WTC11 (cell line): ENCODE data around the gene BBS4. TPM values are rescaled to one million over a fixed set of nuclear protein-coding genes. Genes with fewer than 3 reads are reported as not detected.

Source experiments
- ATAC-seq: fragments of 200-7000 bp; cut with Tn5 transposase; 2 replicates; pipeline ENCODE4 v1.10.0; 2021; ENCODE audit warnings: mild to moderate bottlenecking, moderate library complexity
- CTCF ChIA-PET: fragments of 300-600 bp; sonication (Branson Sonifier 250); formaldehyde crosslinking; loops from one replicate; lab custom pipeline; 2021; ENCODE audit warnings: antibody characterized with exemption; lab: Charles Lee
- POLR2A ChIA-PET: fragments of 350-600 bp; sonication (Branson Sonifier 250); formaldehyde crosslinking; loops from one replicate; lab custom pipeline; 2021; ENCODE audit warnings: antibody characterized with exemption; lab: Charles Lee
- DNase-seq: peaks from one replicate; pipeline ENCODE4 v3.0.0; 2021; ENCODE audit warnings: low spot score
- H3K27ac Mint-ChIP-seq: 2 replicates; pipeline ENCODE4 v1.8.0; 2021; ENCODE audit warnings: mixed read lengths
- H3K27me3 Mint-ChIP-seq: 2 replicates; pipeline ENCODE4 v1.8.0; 2021; ENCODE audit warnings: low read depth, mild to moderate bottlenecking, moderate library complexity, mixed read lengths
- H3K36me3 Mint-ChIP-seq: 2 replicates; pipeline ENCODE4 v1.8.0; 2021; ENCODE audit warnings: mixed read lengths
- H3K4me1 Mint-ChIP-seq: 2 replicates; pipeline ENCODE4 v1.8.0; 2022; ENCODE audit warnings: mixed read lengths
- H3K4me3 Mint-ChIP-seq: 2 replicates; pipeline ENCODE4 v1.8.0; 2021; ENCODE audit warnings: mild to moderate bottlenecking, moderate library complexity, mixed read lengths
- H3K9me3 Mint-ChIP-seq: 2 replicates; pipeline ENCODE4 v1.8.0; 2021; ENCODE audit warnings: mixed read lengths
- ATF6 ChIP-seq: sonication (generic); formaldehyde crosslinking; IDR thresholded peaks from 2 replicates; pipeline ENCODE4 v1.8.1; 2023; ENCODE audit warnings: mild to moderate bottlenecking, missing genetic modification reagents
- CREM ChIP-seq: sonication (generic); formaldehyde crosslinking; IDR thresholded peaks from 2 replicates; pipeline ENCODE4 v1.8.1; 2022; ENCODE audit warnings: mild to moderate bottlenecking, missing genetic modification reagents, moderate library complexity
- EMX1 ChIP-seq: fragments of 250-450 bp; sonication (Bioruptor Pico); IDR thresholded peaks from 2 replicates; pipeline ENCODE4 v1.8.0; 2021; ENCODE audit warnings: mild to moderate bottlenecking
- FOXP1 ChIP-seq: sonication (generic); formaldehyde crosslinking; IDR thresholded peaks from 2 replicates; pipeline ENCODE4 v1.8.0; 2022; ENCODE audit warnings: missing genetic modification reagents, mild to moderate bottlenecking, moderate library complexity, borderline replicate concordance
- GABPB1 ChIP-seq: sonication (generic); formaldehyde crosslinking; IDR thresholded peaks from 2 replicates; pipeline ENCODE4 v1.8.1; 2023; ENCODE audit warnings: mild to moderate bottlenecking, missing genetic modification reagents
- IRF1 ChIP-seq: sonication (generic); formaldehyde crosslinking; IDR thresholded peaks from 2 replicates; pipeline ENCODE4 v1.8.0; 2023; ENCODE audit warnings: missing genetic modification reagents
- JUN ChIP-seq: sonication (generic); formaldehyde crosslinking; IDR thresholded peaks from 2 replicates; pipeline ENCODE4 v1.8.0; 2023; ENCODE audit warnings: mild to moderate bottlenecking, missing genetic modification reagents
- KAT7 ChIP-seq: sonication (generic); formaldehyde crosslinking; IDR thresholded peaks from 2 replicates; pipeline ENCODE4 v1.8.1; 2023; ENCODE audit warnings: missing genetic modification reagents, mild to moderate bottlenecking, borderline replicate concordance
- MXD4 ChIP-seq: fragments of 250-450 bp; sonication (Bioruptor Pico); IDR thresholded peaks from 2 replicates; pipeline ENCODE4 v1.8.0; 2021; ENCODE audit warnings: mild to moderate bottlenecking, moderate library complexity, borderline replicate concordance
- NFATC4 ChIP-seq: fragments of 250-450 bp; sonication (Bioruptor Pico); IDR thresholded peaks from 2 replicates; pipeline ENCODE4 v1.9.0; 2021; ENCODE audit warnings: mild to moderate bottlenecking
- PRDM15 ChIP-seq: sonication (generic); formaldehyde crosslinking; IDR thresholded peaks from 2 replicates; pipeline ENCODE4 v1.8.0; 2022; ENCODE audit warnings: missing genetic modification reagents
- SOX15 ChIP-seq: fragments of 250-450 bp; sonication (Bioruptor Pico); IDR thresholded peaks from 2 replicates; pipeline ENCODE4 v1.9.0; 2021; ENCODE audit warnings: mild to moderate bottlenecking
- ZMAT4 ChIP-seq: fragments of 250-450 bp; sonication (Bioruptor Pico); IDR thresholded peaks from 2 replicates; pipeline ENCODE4 v1.9.0; 2021; ENCODE audit warnings: mild to moderate bottlenecking
- ZNF138 ChIP-seq: sonication (generic); formaldehyde crosslinking; conservative IDR thresholded peaks from 2 replicates; pipeline ENCODE4 v1.8.1; 2022; ENCODE audit warnings: mild to moderate bottlenecking, moderate library complexity, missing genetic modification reagents
- ZNF263 ChIP-seq: sonication (generic); formaldehyde crosslinking; IDR thresholded peaks from 2 replicates; pipeline ENCODE4 v1.8.1; 2022; ENCODE audit warnings: low read depth, mild to moderate bottlenecking, moderate library complexity, missing genetic modification reagents
- ZNF396 ChIP-seq: fragments of 250-450 bp; sonication (Bioruptor Pico); IDR thresholded peaks from 2 replicates; pipeline ENCODE4 v1.8.0; 2021; ENCODE audit warnings: mild to moderate bottlenecking, moderate library complexity, borderline replicate concordance
- ZNF423 ChIP-seq: fragments of 250-450 bp; sonication (Bioruptor Pico); IDR thresholded peaks from 2 replicates; pipeline ENCODE4 v2.1.2; 2022; ENCODE audit warnings: mild to moderate bottlenecking, moderate library complexity
- total RNA-seq: library from RNA; stranded (reverse); gene quantifications from 3 replicates; pipeline ENCODE4 v1.2.3, GENCODE V29; 2021
- TF ChIP-seq, protein P1 (sequence below): fragments of 200-600 bp; IDR thresholded peaks from 2 replicates; pipeline ENCODE4 v1.8.0; 2022; ENCODE audit warnings: antibody characterized with exemption
- TF ChIP-seq, protein P2 (sequence below): sonication (generic); formaldehyde crosslinking; IDR thresholded peaks from 2 replicates; pipeline ENCODE4 v1.8.1; 2022; ENCODE audit warnings: low read depth, missing genetic modification reagents, borderline replicate concordance
- TF ChIP-seq, protein P3 (sequence below): sonication (generic); formaldehyde crosslinking; IDR thresholded peaks from 2 replicates; pipeline ENCODE4 v1.8.0; 2022; ENCODE audit warnings: mild to moderate bottlenecking, missing genetic modification reagents
- TF ChIP-seq, protein P4 (sequence below): sonication (generic); formaldehyde crosslinking; IDR thresholded peaks from 2 replicates; pipeline ENCODE4 v1.8.1; 2022; ENCODE audit warnings: mild to moderate bottlenecking, moderate library complexity, missing genetic modification reagents

BBS4 gene
- total RNA-seq, 1 experiment from 2014 or later, result 35.6 TPM

DNA sequence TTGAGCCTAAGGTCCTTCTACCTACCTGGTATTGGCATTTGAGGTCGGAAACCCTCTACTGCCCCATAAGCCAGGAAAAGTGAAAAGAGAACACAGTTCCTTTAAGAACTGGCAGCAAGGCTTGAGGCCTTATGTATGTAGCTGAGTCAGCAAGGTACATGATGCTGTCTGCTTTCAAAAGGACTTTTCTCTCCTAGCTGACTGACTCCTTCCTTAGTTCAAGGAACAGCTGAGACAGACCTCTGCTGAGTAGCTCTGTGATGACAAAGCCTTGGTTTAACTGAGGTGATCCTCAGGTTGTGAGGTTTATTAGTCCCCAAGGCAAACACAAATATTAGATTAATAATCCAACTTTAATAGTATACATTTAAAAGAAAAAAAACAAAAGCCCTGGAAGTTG lies 51.7 kb downstream of the BBS4 start (continued):
- no peak for TF ChIP-seq ZMAT4 (CRISPR knock-in tag)
- no peak for TF ChIP-seq ZNF423
- no peak for TF ChIP-seq JUN (CRISPR knock-in tag)
- no peak for TF ChIP-seq GABPB1
- TF ChIP-seq, protein P1, sequence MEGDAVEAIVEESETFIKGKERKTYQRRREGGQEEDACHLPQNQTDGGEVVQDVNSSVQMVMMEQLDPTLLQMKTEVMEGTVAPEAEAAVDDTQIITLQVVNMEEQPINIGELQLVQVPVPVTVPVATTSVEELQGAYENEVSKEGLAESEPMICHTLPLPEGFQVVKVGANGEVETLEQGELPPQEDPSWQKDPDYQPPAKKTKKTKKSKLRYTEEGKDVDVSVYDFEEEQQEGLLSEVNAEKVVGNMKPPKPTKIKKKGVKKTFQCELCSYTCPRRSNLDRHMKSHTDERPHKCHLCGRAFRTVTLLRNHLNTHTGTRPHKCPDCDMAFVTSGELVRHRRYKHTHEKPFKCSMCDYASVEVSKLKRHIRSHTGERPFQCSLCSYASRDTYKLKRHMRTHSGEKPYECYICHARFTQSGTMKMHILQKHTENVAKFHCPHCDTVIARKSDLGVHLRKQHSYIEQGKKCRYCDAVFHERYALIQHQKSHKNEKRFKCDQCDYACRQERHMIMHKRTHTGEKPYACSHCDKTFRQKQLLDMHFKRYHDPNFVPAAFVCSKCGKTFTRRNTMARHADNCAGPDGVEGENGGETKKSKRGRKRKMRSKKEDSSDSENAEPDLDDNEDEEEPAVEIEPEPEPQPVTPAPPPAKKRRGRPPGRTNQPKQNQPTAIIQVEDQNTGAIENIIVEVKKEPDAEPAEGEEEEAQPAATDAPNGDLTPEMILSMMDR, result no peak
- no peak for TF ChIP-seq ATF6

- Mint-ChIP-seq H3K36me3 (peaks cover 71% of the 10 kb centered on the region), H3K27ac (no peak overlapping the region), H3K27me3 (no peaks in the 10 kb centered on the region), H3K9me3 (peaks cover 30% of the 10 kb centered on the region), H3K4me3 (no peak overlapping the region)
- DNase-seq, result no peak
- CTCF ChIA-PET, result interaction anchor here (1.4 kb wide), 1 partner anchor 18 kb away, joined by 4 read pairs; no protein-coding TSS in a partner anchor
- POLR2A ChIA-PET, result interaction anchor here (0.6 kb wide), 1 partner anchor 11 kb away, joined by 5 read pairs; no protein-coding TSS in a partner anchor
- ATAC-seq, result no peak
- no peak for TF ChIP-seq PRDM15 (CRISPR knock-in tag)
- no peak for TF ChIP-seq EMX1
- no peak for TF ChIP-seq MXD4
- no peak for TF ChIP-seq IRF1 (CRISPR knock-in tag)
- TF ChIP-seq, all 79 proteins: peak for 0
- H3K4me1 Mint-ChIP-seq, result no peaks in the 10 kb centered on the region
These were observed 54.2 kb downstream of the BBS4 start for GRCh38 chr15:72740219-72740618.

DNA sequence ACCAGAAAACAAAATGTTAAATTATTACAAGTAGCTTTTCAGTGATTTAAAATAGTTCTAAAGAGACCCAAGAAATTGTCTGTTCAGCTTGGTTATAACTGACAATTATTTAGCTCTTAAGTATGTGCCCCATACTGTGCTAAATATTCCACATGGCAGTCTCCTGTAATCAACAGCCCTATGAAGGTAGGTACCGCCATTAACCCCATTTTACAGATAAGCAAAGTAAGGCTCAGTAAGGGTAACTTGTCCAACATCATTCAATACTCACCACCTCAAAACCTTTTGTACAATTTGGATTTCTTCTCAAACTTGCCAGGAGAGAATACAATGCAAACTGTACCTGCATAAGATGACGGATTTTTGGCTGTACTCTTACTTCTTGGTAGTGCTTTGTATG lies 63.7 kb downstream of the BBS4 start:
- ChIA-PET POLR2A (no interaction called here), CTCF (interaction anchor here (4.4 kb wide), 1 partner anchor 28 kb away, joined by 15 read pairs; no protein-coding TSS in a partner anchor)
- Mint-ChIP-seq H3K27ac (no peak overlapping the region), H3K9me3 (peaks cover 13% of the 10 kb centered on the region), H3K4me1 (no peaks in the 10 kb centered on the region), H3K36me3 (peaks cover 31% of the 10 kb centered on the region), H3K27me3 (no peaks in the 10 kb centered on the region), H3K4me3 (no peak overlapping the region)
- ATAC-seq, result no peak
- DNase-seq, result no peak
- no peak for TF ChIP-seq SOX15 (CRISPR knock-in tag)
- TF ChIP-seq, protein P2, sequence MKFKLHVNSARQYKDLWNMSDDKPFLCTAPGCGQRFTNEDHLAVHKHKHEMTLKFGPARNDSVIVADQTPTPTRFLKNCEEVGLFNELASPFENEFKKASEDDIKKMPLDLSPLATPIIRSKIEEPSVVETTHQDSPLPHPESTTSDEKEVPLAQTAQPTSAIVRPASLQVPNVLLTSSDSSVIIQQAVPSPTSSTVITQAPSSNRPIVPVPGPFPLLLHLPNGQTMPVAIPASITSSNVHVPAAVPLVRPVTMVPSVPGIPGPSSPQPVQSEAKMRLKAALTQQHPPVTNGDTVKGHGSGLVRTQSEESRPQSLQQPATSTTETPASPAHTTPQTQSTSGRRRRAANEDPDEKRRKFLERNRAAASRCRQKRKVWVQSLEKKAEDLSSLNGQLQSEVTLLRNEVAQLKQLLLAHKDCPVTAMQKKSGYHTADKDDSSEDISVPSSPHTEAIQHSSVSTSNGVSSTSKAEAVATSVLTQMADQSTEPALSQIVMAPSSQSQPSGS (CRISPR knock-in tag), result no peak
- TF ChIP-seq ZNF138 (CRISPR knock-in tag), result no peak
- TF ChIP-seq ZNF263 (CRISPR knock-in tag), result no peak
- TF ChIP-seq, protein P3, sequence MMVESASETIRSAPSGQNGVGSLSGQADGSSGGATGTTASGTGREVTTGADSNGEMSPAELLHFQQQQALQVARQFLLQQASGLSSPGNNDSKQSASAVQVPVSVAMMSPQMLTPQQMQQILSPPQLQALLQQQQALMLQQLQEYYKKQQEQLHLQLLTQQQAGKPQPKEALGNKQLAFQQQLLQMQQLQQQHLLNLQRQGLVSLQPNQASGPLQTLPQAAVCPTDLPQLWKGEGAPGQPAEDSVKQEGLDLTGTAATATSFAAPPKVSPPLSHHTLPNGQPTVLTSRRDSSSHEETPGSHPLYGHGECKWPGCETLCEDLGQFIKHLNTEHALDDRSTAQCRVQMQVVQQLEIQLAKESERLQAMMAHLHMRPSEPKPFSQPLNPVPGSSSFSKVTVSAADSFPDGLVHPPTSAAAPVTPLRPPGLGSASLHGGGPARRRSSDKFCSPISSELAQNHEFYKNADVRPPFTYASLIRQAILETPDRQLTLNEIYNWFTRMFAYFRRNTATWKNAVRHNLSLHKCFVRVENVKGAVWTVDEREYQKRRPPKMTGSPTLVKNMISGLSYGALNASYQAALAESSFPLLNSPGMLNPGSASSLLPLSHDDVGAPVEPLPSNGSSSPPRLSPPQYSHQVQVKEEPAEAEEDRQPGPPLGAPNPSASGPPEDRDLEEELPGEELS (CRISPR knock-in tag), result no peak
- TF ChIP-seq NFATC4 (CRISPR knock-in tag), result no peak
- TF ChIP-seq CREM (CRISPR knock-in tag), result no peak
- no peak for TF ChIP-seq EMX1
- no peak for TF ChIP-seq KAT7 (CRISPR knock-in tag)
- TF ChIP-seq FOXP1 (CRISPR knock-in tag), result no peak
- TF ChIP-seq ZNF396 (CRISPR knock-in tag), result no peak
- TF ChIP-seq, protein P4, sequence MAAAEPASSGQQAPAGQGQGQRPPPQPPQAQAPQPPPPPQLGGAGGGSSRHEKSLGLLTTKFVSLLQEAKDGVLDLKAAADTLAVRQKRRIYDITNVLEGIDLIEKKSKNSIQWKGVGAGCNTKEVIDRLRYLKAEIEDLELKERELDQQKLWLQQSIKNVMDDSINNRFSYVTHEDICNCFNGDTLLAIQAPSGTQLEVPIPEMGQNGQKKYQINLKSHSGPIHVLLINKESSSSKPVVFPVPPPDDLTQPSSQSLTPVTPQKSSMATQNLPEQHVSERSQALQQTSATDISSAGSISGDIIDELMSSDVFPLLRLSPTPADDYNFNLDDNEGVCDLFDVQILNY (CRISPR knock-in tag), result no peak
